ENCODE results near the gene TEDC1.
"Not testable (repeated sequence)": the region's sequence is repeated elsewhere in the genome, so short reads cannot be mapped to it uniquely, and the experiment has no call there.

TEDC1 gene

DNA sequence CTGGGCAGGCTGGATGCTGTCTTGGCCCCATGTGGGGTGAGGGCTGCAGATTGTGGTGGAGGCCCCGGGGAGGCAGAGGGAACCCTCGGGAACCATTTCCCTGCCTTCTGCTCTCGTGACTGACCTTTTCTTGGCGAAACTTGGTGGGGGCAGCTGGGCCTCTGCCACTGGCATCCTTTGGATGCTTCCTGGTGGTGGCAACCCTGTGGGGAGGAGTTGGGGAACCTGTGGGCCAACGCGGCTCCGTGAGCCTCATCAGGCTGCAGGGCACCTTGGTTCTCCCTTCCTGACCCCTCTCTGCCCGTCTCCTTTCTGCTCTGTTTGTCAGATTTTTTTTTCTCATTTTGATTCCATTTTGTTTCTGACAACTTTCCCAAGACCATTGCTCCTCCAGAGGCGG lies 49.8 kb downstream of the TEDC1 start:
- no peak for DNase-seq (ENCODE audit: low read depth)

DNA sequence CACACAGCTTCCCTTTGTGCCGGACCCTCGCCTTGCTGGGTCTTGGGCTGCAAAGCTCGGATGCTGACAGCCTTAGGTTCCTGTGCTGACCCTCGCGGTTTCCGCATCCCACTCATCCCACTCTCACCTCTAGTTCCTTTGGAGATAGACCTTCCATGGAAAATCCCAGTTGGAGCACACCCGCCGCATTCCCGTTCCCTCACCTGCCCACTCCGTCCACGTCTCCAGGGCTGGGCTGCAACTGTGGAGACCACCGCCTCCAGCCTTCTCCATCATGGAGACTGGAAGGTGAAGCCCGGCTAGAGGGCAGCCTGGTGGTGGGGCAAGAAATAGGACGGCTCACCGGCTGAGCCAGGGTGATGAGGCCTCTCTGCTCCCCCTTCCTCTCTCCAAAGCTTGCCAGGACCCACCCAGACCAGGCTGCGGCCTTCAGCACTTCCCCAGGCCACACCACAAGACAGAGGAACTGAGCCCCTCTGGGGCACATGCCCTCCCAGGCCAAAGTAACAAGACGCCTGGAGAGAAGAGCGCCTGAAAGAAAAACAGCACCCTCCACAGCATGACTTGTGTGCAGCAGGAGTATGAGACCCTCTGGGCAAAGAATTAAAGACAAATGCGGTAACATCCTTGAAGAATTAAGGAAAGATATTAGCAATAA lies 50.3 kb downstream of the TEDC1 start:
- DNase-seq (ENCODE audit: low read depth), result no peak

DNA sequence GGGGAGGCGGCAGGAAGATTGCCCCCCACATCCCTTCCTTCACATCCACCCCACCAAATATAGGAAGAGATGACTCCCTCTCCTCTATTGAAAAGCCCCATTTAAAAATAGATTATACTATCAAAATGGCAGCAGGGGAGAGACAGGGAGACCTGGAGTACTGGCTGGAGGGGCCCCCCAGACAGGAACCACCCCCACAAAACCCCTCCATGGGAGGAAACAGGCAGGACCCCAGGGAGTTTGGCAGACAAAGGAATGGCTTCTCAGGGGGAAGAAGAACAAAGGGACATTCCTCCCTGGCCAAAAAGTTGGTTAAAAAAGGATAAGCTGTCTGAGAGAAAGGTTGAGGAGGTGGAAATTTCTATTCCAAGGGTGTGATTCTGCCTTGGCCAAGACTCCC lies 54.6 kb downstream of the TEDC1 start:
- not testable (repeated sequence) for DNase-seq (ENCODE audit: low read depth)

DNA sequence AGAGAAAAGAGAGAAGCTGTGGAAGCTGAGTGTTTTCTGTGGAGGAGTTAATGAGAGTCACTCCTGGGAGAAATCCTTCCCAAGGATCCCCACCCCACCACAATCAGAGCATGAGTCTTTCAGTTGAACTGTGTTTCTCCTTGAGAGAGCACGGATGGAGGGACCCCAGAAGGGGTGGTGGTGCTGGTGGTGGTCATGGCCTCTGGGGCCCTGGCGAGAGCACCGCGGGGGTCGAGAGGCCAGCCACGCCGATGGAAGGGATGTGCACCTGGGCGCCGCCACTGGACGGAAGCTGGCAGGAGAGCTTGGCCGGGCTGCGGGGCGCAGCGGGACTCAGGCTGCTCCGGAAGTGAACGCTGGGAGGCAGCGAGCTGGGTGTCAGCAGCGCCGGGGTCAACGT lies 55.4 kb downstream of the TEDC1 start:
- not testable (repeated sequence) for DNase-seq (ENCODE audit: low read depth)

DNA sequence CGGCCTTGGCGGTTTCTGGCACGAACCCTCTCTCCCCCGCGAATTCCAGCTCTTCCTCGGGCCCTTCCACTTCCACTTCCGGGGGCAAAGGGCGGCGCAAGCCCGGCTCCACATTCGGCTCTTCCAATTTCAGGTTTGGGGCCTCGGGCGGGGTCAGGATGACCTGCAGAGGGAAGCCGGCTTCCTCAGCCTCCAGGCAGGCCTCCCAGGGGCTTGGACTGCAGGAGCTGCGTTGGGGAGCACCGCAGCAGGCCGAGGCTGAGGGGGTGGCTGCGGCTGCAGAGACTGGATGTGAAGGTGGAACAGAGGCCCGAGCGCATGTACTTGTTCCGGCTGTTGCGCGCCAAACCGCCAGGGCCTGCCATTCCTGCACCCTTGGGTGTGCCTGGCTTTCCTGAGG lies 56.0 kb downstream of the TEDC1 start:
- DNase-seq (ENCODE audit: low read depth), result not testable (repeated sequence)

DNA sequence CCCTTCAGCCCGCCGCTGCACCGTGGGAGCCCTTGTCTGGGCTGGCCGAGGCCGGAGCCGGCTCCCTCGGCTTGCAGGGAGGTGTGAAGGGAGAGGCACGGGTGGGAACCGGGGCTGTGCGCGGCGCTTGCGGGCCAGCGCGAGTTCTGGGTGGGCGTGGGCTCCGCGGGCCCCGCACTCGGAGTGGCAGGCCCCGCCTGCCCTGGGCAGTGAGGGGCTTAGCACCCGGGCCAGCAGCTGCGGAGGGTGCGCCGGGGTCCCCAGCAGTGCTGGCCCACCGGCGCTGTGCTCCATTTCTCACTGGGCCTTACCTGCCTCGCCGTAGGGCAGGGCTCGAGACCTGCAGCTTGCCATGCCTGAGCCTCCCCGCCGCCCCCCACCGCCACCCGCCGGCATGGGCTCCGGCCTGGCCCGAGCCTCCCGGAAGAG lies 56.7 kb downstream of the TEDC1 start:
- DNase-seq (ENCODE audit: low read depth), result no peak
